ENCODE measurements around the gene ERH. TPM values are rescaled to one million over a fixed set of nuclear protein-coding genes. Genes with fewer than 3 reads are reported as not detected.

Gene ERH
- polyA plus RNA-seq, 1 experiment = 164 TPM

DNA sequence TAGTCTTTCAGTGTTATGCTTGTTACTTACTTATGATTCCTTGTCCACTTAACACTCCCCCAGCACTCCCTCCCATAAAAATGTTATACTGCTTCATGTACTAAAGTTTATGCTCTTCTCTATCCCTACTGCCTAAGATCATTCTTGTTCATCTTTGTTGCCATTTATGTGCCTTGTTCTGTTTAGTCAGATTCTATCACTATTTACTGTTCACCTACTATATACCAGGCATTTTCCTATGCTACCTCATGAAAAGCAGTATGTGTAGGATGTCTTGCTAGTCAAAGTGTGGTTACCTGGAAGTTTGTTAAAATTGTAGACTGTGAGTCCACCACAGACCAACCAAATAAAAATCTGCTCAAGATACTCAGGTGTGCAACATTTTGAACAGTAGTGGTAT is 23.9 kb downstream of the ERH start:
- no peak overlapping the region for H3K4me3 ChIP-seq (ENCODE audit: low read depth, low read length)
- ChIA-PET CTCF (no interaction called here), POLR2A (no interaction called here)
- no peaks in the 10 kb centered on the region for H3K27me3 ChIP-seq (ENCODE audit: control insufficient read depth, insufficient read depth, low read length)
- no peak overlapping the region for H3K27ac ChIP-seq (ENCODE audit: low read depth, low read length)
- H3K9me3 ChIP-seq (ENCODE audit: control insufficient read depth, insufficient read depth, low read length) = no peaks in the 10 kb centered on the region
- DNase-seq (ENCODE audit: low read depth, low spot score) = no peak
- no peak for TF ChIP-seq CTCF (IDR thresholded peaks at IDR 0.05; ENCODE audit: low read depth, low read length)

GRCh38 chr14:69373104-69373503 is 25.0 kb downstream of the ERH start:
- CTCF ChIA-PET = no interaction called here
- POLR2A ChIA-PET = no interaction called here
- Histone ChIP-seq H3K4me3 (ENCODE audit: low read depth, low read length) (no peak overlapping the region), H3K27me3 (ENCODE audit: control insufficient read depth, insufficient read depth, low read length) (no peaks in the 10 kb centered on the region), H3K9me3 (ENCODE audit: control insufficient read depth, insufficient read depth, low read length) (no peaks in the 10 kb centered on the region), H3K27ac (ENCODE audit: low read depth, low read length) (no peak overlapping the region)
- TF ChIP-seq CTCF (IDR thresholded peaks at IDR 0.05; ENCODE audit: low read depth, low read length) = no peak
- no peak for DNase-seq (ENCODE audit: low read depth, low spot score)

DNA sequence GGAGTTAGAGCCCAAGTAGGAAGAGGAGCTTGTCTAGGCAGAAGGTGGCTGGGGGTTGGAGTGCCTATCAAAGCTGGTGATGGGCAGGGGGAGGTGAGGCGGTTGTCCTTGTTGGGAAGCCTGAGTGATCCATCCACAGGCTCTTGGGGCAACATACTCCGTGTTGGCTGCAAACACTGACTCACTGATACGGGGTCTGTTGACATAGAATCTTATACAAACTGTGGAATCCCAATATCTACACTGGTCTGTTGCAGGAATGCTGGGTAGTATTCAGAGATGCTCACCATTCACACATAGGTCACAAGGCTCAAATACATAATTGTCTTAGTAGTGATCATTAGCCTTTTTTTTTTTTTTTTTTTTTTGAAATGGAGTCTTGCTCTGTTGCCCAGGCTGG is 26.0 kb downstream of the ERH start:
- Histone ChIP-seq H3K9me3 (ENCODE audit: control insufficient read depth, insufficient read depth, low read length) (no peaks in the 10 kb centered on the region), H3K27ac (ENCODE audit: low read depth, low read length) (no peak overlapping the region), H3K27me3 (ENCODE audit: control insufficient read depth, insufficient read depth, low read length) (no peaks in the 10 kb centered on the region), H3K4me3 (ENCODE audit: low read depth, low read length) (no peak overlapping the region)
- TF ChIP-seq CTCF (IDR thresholded peaks at IDR 0.05; ENCODE audit: low read depth, low read length) = no peak
- ChIA-PET CTCF (no interaction called here), POLR2A (no interaction called here)
- DNase-seq (ENCODE audit: low read depth, low spot score) = no peak

DNA sequence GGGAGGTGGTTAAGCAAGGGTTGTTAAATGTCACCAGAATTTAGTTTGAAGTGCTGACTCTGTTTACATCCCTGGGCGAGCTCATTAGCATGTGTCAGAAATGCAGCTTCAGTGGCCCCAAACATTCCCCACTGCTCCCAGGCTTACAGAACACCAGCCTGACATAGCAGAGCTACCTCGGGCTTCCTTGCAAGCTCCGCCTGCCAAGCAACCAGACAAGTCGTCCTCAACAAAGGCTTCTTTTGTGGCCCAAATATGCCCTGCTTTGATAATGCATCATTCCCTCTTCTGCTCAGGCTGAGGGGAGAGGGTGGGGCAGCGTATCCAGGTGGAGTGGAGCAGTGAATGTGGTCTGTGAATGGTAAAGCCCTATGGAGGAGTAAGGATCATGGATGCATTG is 28.0 kb downstream of the ERH start:
- no peaks in the 10 kb centered on the region for H3K27me3 ChIP-seq (ENCODE audit: control insufficient read depth, insufficient read depth, low read length)
- no peak for DNase-seq (ENCODE audit: low read depth, low spot score)
- H3K4me3 ChIP-seq (ENCODE audit: low read depth, low read length) = no peak overlapping the region
- H3K27ac ChIP-seq (ENCODE audit: low read depth, low read length) = no peak overlapping the region
- ChIA-PET CTCF (interaction anchor here (1.3 kb wide), 1 partner anchor 24 kb away, joined by 4 read pairs; no protein-coding TSS in a partner anchor), POLR2A (no interaction called here)
- H3K9me3 ChIP-seq (ENCODE audit: control insufficient read depth, insufficient read depth, low read length) = no peaks in the 10 kb centered on the region
- TF ChIP-seq CTCF (IDR thresholded peaks at IDR 0.05; ENCODE audit: low read depth, low read length) = no peak

GRCh38 chr14:69368381-69368780 is 29.7 kb downstream of the ERH start:
- DNase-seq (ENCODE audit: low read depth, low spot score) = no peak
- Histone ChIP-seq H3K9me3 (ENCODE audit: control insufficient read depth, insufficient read depth, low read length) (no peaks in the 10 kb centered on the region), H3K4me3 (ENCODE audit: low read depth, low read length) (no peak overlapping the region), H3K27me3 (ENCODE audit: control insufficient read depth, insufficient read depth, low read length) (no peaks in the 10 kb centered on the region), H3K27ac (ENCODE audit: low read depth, low read length) (no peak overlapping the region)
- CTCF ChIA-PET = no interaction called here
- TF ChIP-seq CTCF (IDR thresholded peaks at IDR 0.05; ENCODE audit: low read depth, low read length) = no peak
- POLR2A ChIA-PET = no interaction called here

All from AG04450 (cell line).